GM18508 (cell line): Measurements from ENCODE around the gene SMIM3.
A peak's percentile ranks its signal among the peaks of the same experiment; 100 is the strongest.
"Not testable (repeated sequence)": the region's sequence is repeated elsewhere in the genome, so short reads cannot be mapped to it uniquely, and the experiment has no call there.

Experiments
- ATAC-seq: cut with Tn5 transposase; IDR thresholded peaks from one replicate; pipeline ENCODE4 v1.9.1; 2021; ENCODE audit warnings: moderate number of reproducible peaks; ENCODE audit not compliant: insufficient read depth, unreplicated experiment

Gene SMIM3

DNA sequence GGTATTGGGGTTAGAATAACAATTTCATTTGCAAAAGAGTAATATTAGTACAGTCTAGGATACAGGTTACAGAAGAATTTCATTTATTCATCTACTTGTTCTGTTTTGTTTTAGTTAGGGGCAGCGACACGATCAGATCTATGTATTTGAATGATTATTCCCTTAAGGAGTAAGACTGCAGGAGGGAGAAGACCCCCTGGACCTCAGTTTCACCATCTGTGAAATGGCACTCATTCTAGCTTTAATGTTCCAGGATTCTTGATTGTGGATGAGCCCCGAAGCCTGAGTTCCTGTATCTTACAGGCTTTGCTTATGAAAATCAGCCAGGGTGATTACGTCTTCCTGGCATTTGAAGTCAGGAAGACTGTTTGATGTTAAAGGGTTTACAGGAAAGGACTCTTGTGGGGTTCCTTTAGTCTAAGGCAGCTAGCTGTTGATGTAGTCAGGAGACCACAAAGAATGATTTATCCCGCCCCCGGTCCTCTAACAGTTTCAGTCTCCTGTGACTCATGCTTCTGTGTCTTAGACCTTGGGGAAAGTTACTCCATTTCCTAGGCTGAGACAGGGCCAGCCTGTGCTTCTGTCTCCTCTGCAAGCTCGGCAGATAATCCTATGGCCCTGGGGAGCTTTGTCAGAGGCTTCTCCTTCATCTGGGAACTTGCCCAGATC lies 11.5 kb downstream of the SMIM3 start:
- ATAC-seq, result peak; percentile 94

DNA sequence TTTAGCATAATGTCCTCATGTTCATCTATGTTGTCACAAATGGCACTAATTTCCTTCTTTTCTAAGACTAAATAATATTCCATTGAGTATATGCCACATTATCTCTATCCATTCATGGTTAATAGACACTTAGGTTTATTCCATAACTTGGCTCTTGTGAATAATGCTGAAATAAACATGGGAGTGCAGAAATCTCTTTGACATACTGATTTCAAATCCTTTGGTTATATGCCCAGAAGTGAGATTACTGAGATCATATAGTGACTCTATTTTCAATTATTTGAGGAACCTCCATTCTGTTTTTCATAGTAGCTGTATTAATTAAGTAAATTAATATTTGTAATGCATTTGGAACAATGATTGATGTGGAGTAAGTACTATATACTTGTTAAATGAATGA lies 13.0 kb downstream of the SMIM3 start:
- no peak for ATAC-seq

DNA sequence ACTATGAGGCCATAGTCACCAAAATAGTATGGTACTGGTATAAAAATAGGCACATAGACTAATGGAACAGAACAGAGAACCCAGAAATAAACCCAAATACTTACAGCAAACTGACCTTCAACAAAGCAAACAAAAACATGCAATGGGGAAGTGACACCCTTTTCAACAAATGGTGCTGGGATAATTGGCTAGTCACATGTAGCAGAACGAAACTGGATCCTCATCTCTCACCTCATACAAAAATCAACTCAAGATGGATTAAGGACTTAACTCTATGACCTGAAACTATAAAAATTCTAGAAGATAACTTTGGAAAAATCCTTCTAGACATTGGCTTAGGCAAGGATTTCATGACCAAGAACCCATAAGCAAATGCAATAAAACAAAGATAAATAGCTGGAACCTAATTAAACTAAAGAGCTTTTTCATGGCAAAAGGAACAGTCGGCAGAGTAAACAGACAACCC lies 14.9 kb downstream of the SMIM3 start:
- not testable (repeated sequence) for ATAC-seq

DNA sequence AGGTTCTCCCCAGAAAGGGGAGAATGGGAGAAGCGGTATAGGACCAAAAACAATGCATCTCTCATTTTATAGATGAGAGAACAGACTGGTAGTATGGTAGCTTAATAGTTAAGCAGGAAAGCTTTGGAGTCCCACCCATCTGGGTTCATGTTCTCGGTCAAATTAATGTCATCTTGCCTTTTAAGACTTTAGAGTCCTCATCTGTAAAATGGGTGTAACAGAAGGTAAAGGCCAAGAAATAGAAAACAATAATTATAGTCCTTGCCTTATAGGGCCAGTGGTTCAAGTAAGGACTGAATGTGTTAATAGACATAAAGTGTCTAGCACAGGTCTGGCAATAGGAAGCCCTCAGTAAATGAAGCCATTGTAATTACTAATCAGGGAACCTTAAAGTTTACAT lies 16.4 kb downstream of the SMIM3 start:
- ATAC-seq, result no peak

DNA sequence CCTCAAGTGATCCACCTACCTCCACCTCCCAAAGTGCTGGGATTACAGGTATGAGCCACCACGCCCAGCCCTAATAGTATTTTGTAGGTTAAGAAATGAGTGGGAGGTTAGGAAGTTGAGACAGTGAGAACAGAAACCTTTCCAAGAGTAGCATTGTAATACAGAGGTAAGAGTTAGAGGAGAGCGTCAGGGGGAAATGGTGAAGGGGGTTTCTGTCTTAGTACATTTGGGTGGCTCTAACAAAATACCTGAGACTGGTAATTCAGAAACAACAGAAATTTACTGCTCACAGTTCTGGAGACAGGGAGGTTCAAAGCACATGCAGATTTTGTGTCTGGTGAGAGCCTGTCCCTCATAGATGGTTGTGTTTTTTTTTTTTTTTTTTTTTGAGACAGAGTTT lies 18.8 kb downstream of the SMIM3 start:
- ATAC-seq, result no peak

DNA sequence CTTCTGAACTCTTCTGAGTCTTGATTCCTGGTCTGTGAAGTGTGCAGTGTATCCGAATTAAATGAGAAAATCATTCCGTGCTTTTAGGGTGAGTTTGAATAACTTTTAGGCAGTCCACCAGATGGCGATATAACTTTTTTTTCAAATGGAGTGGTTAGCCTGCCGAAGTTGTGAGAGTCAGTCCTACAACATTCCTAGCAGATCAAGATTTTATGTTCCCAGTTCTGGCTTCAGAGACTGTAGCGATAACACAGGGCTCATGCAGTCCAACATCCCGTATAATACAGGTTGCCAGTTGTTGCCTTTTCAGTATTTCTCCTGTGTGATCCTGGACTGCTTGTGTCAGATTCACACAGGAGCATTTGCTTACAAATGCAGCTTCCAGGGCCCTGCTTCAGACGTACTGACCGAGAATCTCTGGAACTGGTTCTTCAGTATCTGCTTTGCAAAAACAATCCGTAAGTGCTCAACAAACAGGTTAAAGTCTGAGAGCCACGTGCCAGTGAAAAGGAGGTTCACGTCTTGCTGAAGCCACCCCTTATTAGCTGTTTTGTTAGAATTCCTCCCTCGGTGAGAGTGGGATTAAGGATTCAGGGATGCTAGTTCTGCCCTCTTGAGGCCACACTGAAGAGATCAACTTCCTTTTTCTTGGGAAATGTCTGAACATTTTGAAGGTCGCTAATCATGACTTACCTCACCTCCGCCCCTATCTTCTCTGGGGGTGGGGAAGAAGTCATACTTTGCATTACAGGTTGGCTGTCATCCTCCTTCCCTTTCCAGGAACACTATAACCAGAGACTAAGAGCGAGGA lies 22.8 kb downstream of the SMIM3 start:
- peak; percentile 54 for ATAC-seq

DNA sequence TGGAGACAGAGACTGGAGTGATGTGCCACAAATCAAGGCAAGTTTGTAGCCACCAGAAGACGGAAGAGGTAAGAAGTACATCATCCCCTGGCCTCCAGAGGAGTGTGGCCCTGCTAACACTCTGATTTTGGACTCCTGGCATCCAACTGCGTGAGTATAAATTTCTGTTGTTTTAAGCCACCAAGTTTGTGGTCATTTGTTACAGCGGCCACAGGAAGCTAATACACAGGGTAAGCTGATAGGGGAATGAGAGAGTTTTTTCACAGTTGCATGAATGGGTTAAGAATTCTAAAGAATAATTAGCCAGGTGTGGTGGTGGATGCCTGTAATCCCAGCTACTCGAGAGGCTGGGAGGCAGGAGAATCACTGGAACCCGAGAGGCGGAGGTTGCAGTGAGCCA lies 25.8 kb downstream of the SMIM3 start:
- no peak for ATAC-seq

DNA sequence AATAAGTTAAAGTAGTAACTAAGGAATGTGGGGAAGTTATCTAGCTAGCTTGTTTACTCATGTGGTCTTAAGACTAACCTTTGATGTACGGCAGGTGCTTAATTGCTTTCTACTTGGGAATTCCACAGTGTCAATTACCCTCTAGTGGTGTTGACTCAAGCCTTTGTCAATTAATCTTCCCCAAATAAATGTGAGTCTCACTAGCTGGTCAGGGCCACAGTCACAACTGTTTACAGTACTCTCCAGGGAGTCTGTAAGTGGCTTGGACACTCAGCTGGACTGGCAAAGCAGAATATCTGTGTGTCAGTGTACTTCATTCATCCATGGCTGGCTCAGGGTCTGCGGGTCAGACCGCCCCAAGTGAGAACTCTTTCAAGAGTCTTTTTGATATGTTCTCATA lies 30.8 kb downstream of the SMIM3 start:
- ATAC-seq, result no peak

DNA sequence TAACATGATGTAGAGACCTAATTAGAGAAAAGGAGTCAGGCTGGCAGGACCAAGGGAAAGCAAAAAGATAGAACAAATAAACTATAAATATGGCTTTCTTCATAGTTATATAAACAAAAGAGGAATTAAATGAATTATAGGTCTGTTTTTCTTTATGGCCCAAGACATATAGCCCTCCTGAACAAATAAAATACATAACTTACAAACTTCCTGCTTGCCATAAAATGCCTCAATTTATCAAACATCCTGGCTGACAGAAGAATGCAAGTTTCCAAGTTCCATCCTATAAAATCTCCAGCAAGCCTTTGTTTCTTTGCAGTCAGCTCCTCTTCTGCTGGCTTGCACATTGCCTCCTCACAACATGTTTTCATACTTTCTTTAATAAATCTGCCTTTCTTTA lies 36.5 kb downstream of the SMIM3 start:
- no peak for ATAC-seq

DNA sequence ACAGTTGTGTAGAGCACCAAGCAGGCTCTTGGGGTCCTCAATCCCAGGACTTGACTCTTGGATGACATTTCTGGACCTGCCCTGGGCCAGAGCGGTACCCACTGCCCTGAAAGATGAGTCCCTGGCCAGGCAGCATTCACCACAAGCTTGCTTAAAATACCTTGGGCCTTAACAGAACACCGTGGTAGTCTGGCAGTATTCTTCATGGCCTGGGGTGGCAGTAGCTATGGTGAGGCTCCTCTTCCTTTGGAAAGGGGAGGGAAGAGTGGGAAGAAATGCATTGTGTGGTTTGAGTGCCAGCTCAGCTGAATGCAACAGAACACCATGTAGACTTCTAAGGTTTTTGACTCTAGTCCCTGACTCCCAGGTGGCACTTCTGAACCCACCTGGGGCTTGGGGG lies 38.4 kb downstream of the SMIM3 start:
- no peak for ATAC-seq

DNA sequence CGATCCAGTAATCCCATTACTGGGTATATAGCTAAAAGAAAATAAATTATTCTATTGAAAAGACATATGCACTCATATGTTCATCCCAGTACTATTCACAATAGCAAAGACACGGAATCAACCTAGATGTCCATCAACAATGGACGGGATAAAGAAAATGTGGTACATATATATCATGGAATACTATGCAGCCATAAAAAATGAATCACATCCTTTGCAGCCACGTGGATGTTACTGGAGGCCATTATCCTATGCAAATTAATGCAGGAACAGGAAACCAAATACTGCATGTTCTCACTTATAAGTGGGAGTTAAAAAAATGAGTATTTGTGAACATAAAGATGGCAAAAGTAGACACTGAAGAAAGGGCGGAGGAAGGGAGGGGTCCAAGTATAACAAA lies 51.2 kb downstream of the SMIM3 start:
- no peak for ATAC-seq

DNA sequence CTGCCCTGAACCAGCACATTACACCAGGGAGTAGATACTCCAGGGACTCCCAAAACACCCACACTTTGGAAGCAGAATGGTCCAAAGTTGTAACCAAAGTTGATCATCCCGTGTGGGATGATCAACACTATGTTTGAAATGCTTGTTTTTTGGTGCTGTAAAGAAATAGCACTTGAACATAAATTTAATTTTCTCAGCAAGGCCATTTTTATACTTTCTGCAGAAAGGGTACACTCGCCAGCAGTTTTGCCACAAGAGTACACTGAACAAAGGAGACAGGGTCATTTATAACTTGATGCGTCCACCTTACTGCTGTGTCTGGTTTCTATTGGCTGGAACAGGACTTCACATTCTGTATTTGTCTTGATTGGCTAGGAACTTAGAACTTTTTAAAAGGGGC lies 53.3 kb downstream of the SMIM3 start:
- ATAC-seq, result not testable (repeated sequence)

DNA sequence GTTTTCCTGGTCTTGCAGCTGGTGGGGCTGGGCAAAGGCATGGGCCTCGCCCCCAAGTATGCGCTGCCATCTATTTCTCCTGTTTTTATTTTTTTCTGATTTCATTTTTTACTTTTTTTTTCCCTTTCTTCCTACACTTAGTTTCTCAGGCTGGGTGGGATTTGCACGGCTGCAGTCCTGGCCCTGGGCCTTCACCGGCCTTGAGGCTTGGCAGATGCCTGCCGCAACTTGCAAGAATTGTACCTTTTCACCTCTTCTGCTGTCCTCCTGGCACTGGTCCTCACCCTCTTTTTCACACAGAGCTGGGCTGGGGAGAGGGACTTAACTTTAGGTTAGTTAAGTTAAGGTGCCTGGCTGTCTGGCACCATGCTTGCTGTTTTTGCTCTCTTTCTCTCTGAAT lies 57.5 kb downstream of the SMIM3 start:
- no peak for ATAC-seq

DNA sequence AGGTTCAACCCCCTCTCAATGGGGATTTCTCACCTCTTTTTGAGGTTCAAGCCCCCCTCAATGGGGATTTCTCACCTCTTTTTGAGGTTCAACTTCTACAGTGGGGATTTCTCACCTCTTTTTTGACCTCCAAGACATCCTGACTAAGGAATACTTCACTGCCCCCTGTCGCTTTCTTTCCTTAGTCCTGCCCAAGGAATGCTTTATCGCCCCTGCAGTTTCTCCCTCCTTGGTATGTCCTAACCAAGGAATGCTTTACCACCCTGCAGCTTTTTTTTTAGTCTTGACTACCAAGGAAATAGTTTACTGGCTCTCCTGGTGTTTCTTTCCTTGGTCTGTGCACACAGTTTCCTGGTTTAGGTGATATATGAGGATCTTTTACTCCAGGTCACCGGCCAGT lies 58.1 kb downstream of the SMIM3 start:
- ATAC-seq, result no peak

DNA sequence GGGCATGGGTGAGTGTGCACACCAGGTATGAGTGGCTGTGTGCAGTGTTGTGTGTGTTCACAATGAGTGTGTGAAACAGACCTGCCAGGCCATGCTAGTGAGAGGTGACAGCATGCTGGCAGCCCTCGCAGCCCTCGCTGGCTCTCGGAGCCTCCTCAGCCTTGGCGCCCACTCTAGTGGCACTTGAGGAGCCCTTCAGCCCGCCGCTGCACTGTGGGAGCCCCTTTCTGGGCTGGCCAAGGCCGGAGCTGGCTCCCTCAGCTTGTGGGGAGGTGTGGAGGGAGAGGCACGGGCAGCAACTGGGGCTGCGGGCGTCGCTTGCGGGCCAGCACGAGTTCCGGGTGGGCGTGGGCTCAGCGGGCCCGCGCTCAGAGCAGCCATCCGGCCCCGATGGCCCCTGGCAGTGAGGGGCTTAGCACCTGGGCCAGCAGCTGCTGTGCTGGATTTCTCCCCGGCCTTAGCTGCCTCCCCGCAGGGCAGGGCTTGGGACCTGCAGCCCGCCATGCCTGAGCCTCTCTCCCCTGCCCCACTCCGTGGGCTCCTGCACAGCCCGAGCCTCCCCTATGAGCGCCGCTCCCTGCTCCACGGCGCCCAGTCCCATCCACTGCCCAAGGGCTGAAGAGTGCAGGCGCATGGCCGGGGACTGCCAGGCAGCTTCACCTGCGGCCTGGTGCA lies 66.8 kb downstream of the SMIM3 start:
- ATAC-seq, result not testable (repeated sequence)

DNA sequence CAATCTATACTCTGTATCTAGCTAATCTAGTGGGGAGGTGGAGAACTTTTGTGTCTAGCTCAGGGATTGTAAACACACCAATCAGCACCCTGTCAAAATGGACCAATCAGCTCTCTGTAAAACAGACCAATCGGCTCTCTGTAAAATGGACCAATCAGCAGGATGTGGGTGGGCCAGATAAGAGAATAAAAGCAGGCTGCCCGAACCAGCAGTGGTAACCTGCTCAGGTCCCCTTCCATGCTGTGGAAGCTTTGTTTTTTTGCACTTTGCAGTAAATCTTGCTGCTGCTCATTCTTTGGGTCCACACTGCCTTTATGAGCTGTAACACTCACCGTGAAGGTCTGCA lies 67.7 kb downstream of the SMIM3 start, which contains the start of gene IRGM:
TSS of gene IRGM (plus strand) at position 214 of the 346 bp plus-strand sequence. CDS start 1,603 bp downstream, outside the sequence.
- not testable (repeated sequence) for ATAC-seq
